RWPE2 (cell line): ENCODE results near the gene SYT2.

Experiments
- ATAC-seq: fragments of 200-7000 bp; cut with Tn5 transposase; 3 replicates; pipeline ENCODE4 v1.9.1; 2021; ENCODE audit warnings: low read depth
- DNase-seq: peaks from one replicate; pipeline ENCODE4 v3.0.0-alpha.2; 2020; ENCODE audit warnings: low spot score
- H3K27ac ChIP-seq: fragments of 450-650 bp; 2 replicates; pipeline ENCODE4 v1.5.1; 2017; ENCODE audit warnings: mild to moderate bottlenecking; ENCODE audit not compliant: poor library complexity, severe bottlenecking
- H3K27me3 ChIP-seq: fragments of 250-450 bp; sonication (Bioruptor Pico); 2 replicates; pipeline ENCODE4 v1.5.1; 2021; ENCODE audit warnings: mild to moderate bottlenecking, moderate library complexity; ENCODE audit not compliant: insufficient read depth, poor library complexity, severe bottlenecking
- H3K36me3 ChIP-seq: fragments of 250-450 bp; sonication (Bioruptor Pico); 2 replicates; pipeline ENCODE4 v1.5.1; 2020; ENCODE audit warnings: low read depth, mild to moderate bottlenecking, moderate library complexity
- H3K4me1 ChIP-seq: fragments of 250-450 bp; sonication (Bioruptor Pico); 2 replicates; pipeline ENCODE4 v1.5.1; 2021; ENCODE audit warnings: mild to moderate bottlenecking, moderate library complexity; ENCODE audit not compliant: insufficient read depth, poor library complexity, severe bottlenecking
- H3K4me3 ChIP-seq: fragments of 250-450 bp; sonication (Bioruptor Pico); 2 replicates; pipeline ENCODE4 v1.5.1; 2021; ENCODE audit warnings: mild to moderate bottlenecking, moderate library complexity; ENCODE audit not compliant: severe bottlenecking
- H3K9me3 ChIP-seq: fragments of 250-450 bp; sonication (Bioruptor Pico); 2 replicates; pipeline ENCODE4 v1.5.1; 2021; ENCODE audit warnings: mild to moderate bottlenecking, moderate library complexity; ENCODE audit not compliant: severe bottlenecking
- CTCF ChIP-seq: fragments of 450-650 bp; IDR thresholded peaks from one replicate; pipeline ENCODE4 v1.5.1; 2017; ENCODE audit warnings: mild to moderate bottlenecking, moderate library complexity; ENCODE audit not compliant: poor library complexity, severe bottlenecking

SYT2 gene

GRCh38 chr1:202658251-202658759 lies 51.9 kb downstream of the SYT2 start:
- Histone ChIP-seq H3K27ac (no peak overlapping the region), H3K36me3 (no peaks in the 10 kb centered on the region), H3K9me3 (no peaks in the 10 kb centered on the region), H3K4me3 (no peak overlapping the region), H3K27me3 (peaks cover 15% of the 10 kb centered on the region), H3K4me1 (no peaks in the 10 kb centered on the region)
- ATAC-seq (no peak), DNase-seq (no peak)
- no peak for TF ChIP-seq CTCF

GRCh38 chr1:202656951-202657646 lies 53.2 kb downstream of the SYT2 start:
- no peaks in the 10 kb centered on the region for H3K36me3 ChIP-seq
- DNase-seq (no peak), ATAC-seq (peak; percentile 59; the same call in 1 of the 3 replicates)
- H3K9me3 ChIP-seq, result no peaks in the 10 kb centered on the region
- no peak overlapping the region for H3K27ac ChIP-seq
- no peaks in the 10 kb centered on the region for H3K4me1 ChIP-seq
- H3K4me3 ChIP-seq, result no peak overlapping the region
- no peak for TF ChIP-seq CTCF
- peaks cover 6% of the 10 kb centered on the region for H3K27me3 ChIP-seq

- no peak for DNase-seq
- Histone ChIP-seq H3K4me1 (no peaks in the 10 kb centered on the region), H3K27ac (no peak overlapping the region), H3K36me3 (no peaks in the 10 kb centered on the region), H3K9me3 (no peaks in the 10 kb centered on the region), H3K4me3 (no peak overlapping the region), H3K27me3 (peaks cover 9% of the 10 kb centered on the region)
- no peak for TF ChIP-seq CTCF
- no peak for ATAC-seq
These were observed 54.2 kb downstream of the SYT2 start for GRCh38 chr1:202656057-202656456.

- no peaks in the 10 kb centered on the region for H3K36me3 ChIP-seq
- no peak overlapping the region for H3K27ac ChIP-seq
- DNase-seq, result no peak
- H3K4me3 ChIP-seq, result no peak overlapping the region
- no peak for TF ChIP-seq CTCF
- ATAC-seq, result no peak
- no peaks in the 10 kb centered on the region for H3K4me1 ChIP-seq
- H3K27me3 ChIP-seq, result peaks cover 9% of the 10 kb centered on the region
- H3K9me3 ChIP-seq, result no peaks in the 10 kb centered on the region
These were observed 56.2 kb downstream of the SYT2 start for GRCh38 chr1:202654079-202654478.
